WTC11 (cell line): ENCODE results near the gene TMEM87A. TPM values are rescaled to one million over a fixed set of nuclear protein-coding genes. Genes with fewer than 3 reads are reported as not detected.

Experiments
- ATAC-seq: fragments of 200-7000 bp; cut with Tn5 transposase; 2 replicates; pipeline ENCODE4 v1.10.0; 2021; ENCODE audit warnings: mild to moderate bottlenecking, moderate library complexity
- CTCF ChIA-PET: fragments of 300-600 bp; sonication (Branson Sonifier 250); formaldehyde crosslinking; loops from one replicate; lab custom pipeline; 2021; ENCODE audit warnings: antibody characterized with exemption; lab: Charles Lee
- POLR2A ChIA-PET: fragments of 350-600 bp; sonication (Branson Sonifier 250); formaldehyde crosslinking; loops from one replicate; lab custom pipeline; 2021; ENCODE audit warnings: antibody characterized with exemption; lab: Charles Lee
- DNase-seq: peaks from one replicate; pipeline ENCODE4 v3.0.0; 2021; ENCODE audit warnings: low spot score
- H3K27ac Mint-ChIP-seq: 2 replicates; pipeline ENCODE4 v1.8.0; 2021; ENCODE audit warnings: mixed read lengths
- H3K27me3 Mint-ChIP-seq: 2 replicates; pipeline ENCODE4 v1.8.0; 2021; ENCODE audit warnings: low read depth, mild to moderate bottlenecking, moderate library complexity, mixed read lengths
- H3K36me3 Mint-ChIP-seq: 2 replicates; pipeline ENCODE4 v1.8.0; 2021; ENCODE audit warnings: mixed read lengths
- H3K4me1 Mint-ChIP-seq: 2 replicates; pipeline ENCODE4 v1.8.0; 2022; ENCODE audit warnings: mixed read lengths
- H3K4me3 Mint-ChIP-seq: 2 replicates; pipeline ENCODE4 v1.8.0; 2021; ENCODE audit warnings: mild to moderate bottlenecking, moderate library complexity, mixed read lengths
- H3K9me3 Mint-ChIP-seq: 2 replicates; pipeline ENCODE4 v1.8.0; 2021; ENCODE audit warnings: mixed read lengths
- CREM ChIP-seq: sonication (generic); formaldehyde crosslinking; IDR thresholded peaks from 2 replicates; pipeline ENCODE4 v1.8.1; 2022; ENCODE audit warnings: mild to moderate bottlenecking, missing genetic modification reagents, moderate library complexity
- ETV6 ChIP-seq: sonication (generic); formaldehyde crosslinking; IDR thresholded peaks from 2 replicates; pipeline ENCODE4 v1.8.1; 2022; ENCODE audit warnings: mild to moderate bottlenecking, missing genetic modification reagents
- GRHL2 ChIP-seq: fragments of 250-450 bp; sonication (Bioruptor Pico); IDR thresholded peaks from 2 replicates; pipeline ENCODE4 v1.8.0; 2022; ENCODE audit warnings: mild to moderate bottlenecking, moderate library complexity; ENCODE audit not compliant: insufficient replicate concordance, severe bottlenecking
- GTF2I ChIP-seq: fragments of 250-450 bp; sonication (Bioruptor Pico); conservative IDR thresholded peaks from 2 replicates; pipeline ENCODE4 v1.4.0; 2021; ENCODE audit warnings: mild to moderate bottlenecking
- NFATC4 ChIP-seq: fragments of 250-450 bp; sonication (Bioruptor Pico); IDR thresholded peaks from 2 replicates; pipeline ENCODE4 v1.9.0; 2021; ENCODE audit warnings: mild to moderate bottlenecking
- NR2C2 ChIP-seq: sonication (generic); formaldehyde crosslinking; IDR thresholded peaks from 2 replicates; pipeline ENCODE4 v1.8.0; 2022; ENCODE audit warnings: mild to moderate bottlenecking, missing genetic modification reagents
- PRRX2 ChIP-seq: fragments of 250-450 bp; sonication (Bioruptor Pico); IDR thresholded peaks from 2 replicates; pipeline ENCODE4 v1.8.0; 2021; ENCODE audit warnings: mild to moderate bottlenecking
- SMAD4 ChIP-seq: sonication (generic); formaldehyde crosslinking; IDR thresholded peaks from 2 replicates; pipeline ENCODE4 v1.8.0; 2022; ENCODE audit warnings: mild to moderate bottlenecking, missing genetic modification reagents
- SP1 ChIP-seq: sonication (generic); formaldehyde crosslinking; conservative IDR thresholded peaks from 2 replicates; pipeline ENCODE4 v1.8.1; 2022; ENCODE audit warnings: missing genetic modification reagents
- TCF7 ChIP-seq: sonication (generic); formaldehyde crosslinking; IDR thresholded peaks from 2 replicates; pipeline ENCODE4 v1.8.0; 2022; ENCODE audit warnings: mild to moderate bottlenecking, low read depth, missing genetic modification reagents, moderate library complexity
- TEAD4 ChIP-seq: sonication (generic); formaldehyde crosslinking; IDR thresholded peaks from 2 replicates; pipeline ENCODE4 v1.8.0; 2022; ENCODE audit warnings: mild to moderate bottlenecking, missing genetic modification reagents
- TP53 ChIP-seq: sonication (generic); formaldehyde crosslinking; IDR thresholded peaks from 2 replicates; pipeline ENCODE4 v1.8.1; 2023; ENCODE audit warnings: mild to moderate bottlenecking, missing genetic modification reagents
- ZBTB21 ChIP-seq: sonication (generic); formaldehyde crosslinking; IDR thresholded peaks from 2 replicates; pipeline ENCODE4 v1.8.1; 2023; ENCODE audit warnings: mild to moderate bottlenecking, missing genetic modification reagents, borderline replicate concordance
- ZNF121 ChIP-seq: sonication (generic); formaldehyde crosslinking; IDR thresholded peaks from 2 replicates; pipeline ENCODE4 v1.8.0; 2023; ENCODE audit warnings: missing genetic modification reagents
- ZNF396 ChIP-seq: fragments of 250-450 bp; sonication (Bioruptor Pico); IDR thresholded peaks from 2 replicates; pipeline ENCODE4 v1.8.0; 2021; ENCODE audit warnings: mild to moderate bottlenecking, moderate library complexity, borderline replicate concordance
- ZNF416 ChIP-seq: fragments of 250-450 bp; sonication (Bioruptor Pico); IDR thresholded peaks from 2 replicates; pipeline ENCODE4 v1.9.0; 2021; ENCODE audit warnings: mild to moderate bottlenecking, inconsistent platforms
- total RNA-seq: library from RNA; stranded (reverse); gene quantifications from 3 replicates; pipeline ENCODE4 v1.2.3, GENCODE V29; 2021
- TF ChIP-seq, protein P1 (sequence below): sonication (generic); formaldehyde crosslinking; IDR thresholded peaks from 2 replicates; pipeline ENCODE4 v1.8.1; 2022; ENCODE audit warnings: mild to moderate bottlenecking, moderate library complexity, missing genetic modification reagents
- TF ChIP-seq, protein P2 (sequence below): sonication (generic); formaldehyde crosslinking; IDR thresholded peaks from 2 replicates; pipeline ENCODE4 v1.8.1; 2023; ENCODE audit warnings: mild to moderate bottlenecking, missing genetic modification reagents, moderate library complexity
- TF ChIP-seq, protein P3 (sequence below): sonication (generic); formaldehyde crosslinking; conservative IDR thresholded peaks from 2 replicates; pipeline ENCODE4 v1.8.1; 2022; ENCODE audit warnings: mild to moderate bottlenecking, missing genetic modification reagents
- TF ChIP-seq, protein P4 (sequence below): sonication (generic); formaldehyde crosslinking; IDR thresholded peaks from 2 replicates; pipeline ENCODE4 v1.8.1; 2023; ENCODE audit warnings: mild to moderate bottlenecking, missing genetic modification reagents
- TF ChIP-seq, protein P5 (sequence below): fragments of 250-450 bp; sonication (Bioruptor Pico); IDR thresholded peaks from 2 replicates; pipeline ENCODE4 v1.9.0; 2021; ENCODE audit warnings: moderate library complexity, mild to moderate bottlenecking, inconsistent platforms, borderline replicate concordance
- TF ChIP-seq, protein P6 (sequence below): sonication (generic); formaldehyde crosslinking; IDR thresholded peaks from 2 replicates; pipeline ENCODE4 v1.8.0; 2023; ENCODE audit warnings: missing genetic modification reagents

TMEM87A gene
- total RNA-seq, 1 experiment from 2014 or later, result 32.4 TPM

DNA sequence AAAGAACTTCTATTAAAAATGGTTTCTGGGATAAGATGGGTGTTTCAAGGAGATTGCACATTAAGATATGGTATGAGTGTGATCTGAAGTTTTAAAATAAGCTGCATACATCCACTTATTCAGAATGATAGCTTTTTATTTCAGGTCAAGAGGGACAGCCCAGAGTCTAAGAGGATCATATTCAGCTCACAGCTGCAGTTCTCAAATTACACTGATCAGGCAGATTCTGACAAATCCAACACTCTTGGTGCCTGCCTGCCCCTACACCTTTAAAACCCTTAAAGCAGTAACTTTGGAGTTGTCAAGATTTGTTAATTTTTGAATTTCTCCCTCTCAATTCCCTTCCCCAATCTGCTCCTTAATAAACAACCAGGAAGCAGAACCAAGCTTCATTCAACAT is 9.1 kb upstream of the TMEM87A start:
- CTCF ChIA-PET, result no interaction called here
- no peak for TF ChIP-seq SMAD4 (CRISPR knock-in tag)
- no peak for TF ChIP-seq NR2C2 (CRISPR knock-in tag)
- no peak for TF ChIP-seq ZNF121 (CRISPR knock-in tag)
- TF ChIP-seq PRRX2 (CRISPR knock-in tag), result no peak
- no peak for TF ChIP-seq TEAD4 (CRISPR knock-in tag)
- TF ChIP-seq, protein P1, sequence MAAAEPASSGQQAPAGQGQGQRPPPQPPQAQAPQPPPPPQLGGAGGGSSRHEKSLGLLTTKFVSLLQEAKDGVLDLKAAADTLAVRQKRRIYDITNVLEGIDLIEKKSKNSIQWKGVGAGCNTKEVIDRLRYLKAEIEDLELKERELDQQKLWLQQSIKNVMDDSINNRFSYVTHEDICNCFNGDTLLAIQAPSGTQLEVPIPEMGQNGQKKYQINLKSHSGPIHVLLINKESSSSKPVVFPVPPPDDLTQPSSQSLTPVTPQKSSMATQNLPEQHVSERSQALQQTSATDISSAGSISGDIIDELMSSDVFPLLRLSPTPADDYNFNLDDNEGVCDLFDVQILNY (CRISPR knock-in tag), result no peak
- no peak for TF ChIP-seq TCF7
- TF ChIP-seq GRHL2 (CRISPR knock-in tag), result no peak
- Mint-ChIP-seq H3K36me3 (peaks cover 2% of the 10 kb centered on the region; the same call in 1 of the 2 replicates), H3K27me3 (no peaks in the 10 kb centered on the region), H3K4me1 (no peaks in the 10 kb centered on the region), H3K27ac (no peak overlapping the region), H3K4me3 (no peak overlapping the region), H3K9me3 (no peaks in the 10 kb centered on the region)
- no peak for DNase-seq
- POLR2A ChIA-PET, result no interaction called here
- no peak for ATAC-seq

DNA sequence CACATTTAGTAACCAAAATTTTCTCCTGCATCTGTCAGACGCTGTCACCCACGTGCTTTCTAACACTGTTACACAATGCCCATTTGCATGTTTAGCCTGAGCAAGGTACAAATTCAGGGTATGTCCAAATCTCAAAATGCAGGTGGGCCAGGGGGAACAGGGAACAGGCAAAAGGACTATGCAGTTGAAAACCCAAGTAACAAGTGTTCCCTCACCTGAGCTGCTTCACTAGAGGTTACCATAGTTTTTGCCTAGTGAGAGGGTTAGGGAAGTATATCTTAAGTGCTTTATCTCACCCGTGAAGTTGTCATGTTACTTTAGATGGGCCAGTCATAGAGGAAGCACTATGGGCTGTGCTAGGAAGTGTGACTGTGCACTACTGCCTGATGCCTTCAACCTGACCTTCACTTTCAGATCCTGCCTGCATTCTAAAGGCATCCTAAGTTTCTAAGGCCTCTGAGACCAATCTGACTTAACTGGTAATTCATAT is 6.0 kb upstream of the TMEM87A start:
- CTCF ChIA-PET, result no interaction called here
- POLR2A ChIA-PET, result no interaction called here
- TF ChIP-seq, protein P2, sequence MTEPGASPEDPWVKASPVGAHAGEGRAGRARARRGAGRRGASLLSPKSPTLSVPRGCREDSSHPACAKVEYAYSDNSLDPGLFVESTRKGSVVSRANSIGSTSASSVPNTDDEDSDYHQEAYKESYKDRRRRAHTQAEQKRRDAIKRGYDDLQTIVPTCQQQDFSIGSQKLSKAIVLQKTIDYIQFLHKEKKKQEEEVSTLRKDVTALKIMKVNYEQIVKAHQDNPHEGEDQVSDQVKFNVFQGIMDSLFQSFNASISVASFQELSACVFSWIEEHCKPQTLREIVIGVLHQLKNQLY, result no peak
- no peak for TF ChIP-seq ZNF416 (CRISPR knock-in tag)
- no peak for DNase-seq
- no peaks in the 10 kb centered on the region for H3K9me3 Mint-ChIP-seq
- H3K27me3 Mint-ChIP-seq, result no peaks in the 10 kb centered on the region
- no peak for ATAC-seq
- peaks cover 19% of the 10 kb centered on the region for H3K4me1 Mint-ChIP-seq
- H3K4me3 Mint-ChIP-seq, result no peak overlapping the region
- H3K36me3 Mint-ChIP-seq, result peaks cover 2% of the 10 kb centered on the region; the same call in 1 of the 2 replicates
- H3K27ac Mint-ChIP-seq, result no peak overlapping the region; the same call in 1 of the 2 replicates

DNA sequence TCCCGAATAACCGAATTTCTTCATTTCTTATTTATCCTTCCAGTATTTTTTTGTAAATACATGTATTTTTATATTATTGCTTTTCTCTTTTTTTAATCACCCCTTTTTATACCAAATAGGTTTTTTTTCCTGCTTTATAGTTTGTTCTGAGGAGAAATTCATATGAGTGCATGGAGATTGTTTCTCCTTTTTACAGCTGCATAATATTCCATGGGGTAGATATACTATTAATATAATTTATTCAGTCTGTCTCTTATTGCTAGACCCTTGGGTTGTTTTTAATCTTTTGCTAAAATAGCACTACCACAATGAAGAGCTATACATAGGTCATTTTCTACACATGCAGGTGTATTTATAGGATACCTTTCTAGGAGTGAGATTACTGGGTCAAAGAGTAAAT is 3.5 kb upstream of the TMEM87A start:
- POLR2A ChIA-PET, result no interaction called here
- TF ChIP-seq ZNF396 (CRISPR knock-in tag), result no peak
- TF ChIP-seq, protein P3, sequence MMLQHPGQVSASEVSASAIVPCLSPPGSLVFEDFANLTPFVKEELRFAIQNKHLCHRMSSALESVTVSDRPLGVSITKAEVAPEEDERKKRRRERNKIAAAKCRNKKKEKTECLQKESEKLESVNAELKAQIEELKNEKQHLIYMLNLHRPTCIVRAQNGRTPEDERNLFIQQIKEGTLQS, result no peak
- TF ChIP-seq, protein P4, sequence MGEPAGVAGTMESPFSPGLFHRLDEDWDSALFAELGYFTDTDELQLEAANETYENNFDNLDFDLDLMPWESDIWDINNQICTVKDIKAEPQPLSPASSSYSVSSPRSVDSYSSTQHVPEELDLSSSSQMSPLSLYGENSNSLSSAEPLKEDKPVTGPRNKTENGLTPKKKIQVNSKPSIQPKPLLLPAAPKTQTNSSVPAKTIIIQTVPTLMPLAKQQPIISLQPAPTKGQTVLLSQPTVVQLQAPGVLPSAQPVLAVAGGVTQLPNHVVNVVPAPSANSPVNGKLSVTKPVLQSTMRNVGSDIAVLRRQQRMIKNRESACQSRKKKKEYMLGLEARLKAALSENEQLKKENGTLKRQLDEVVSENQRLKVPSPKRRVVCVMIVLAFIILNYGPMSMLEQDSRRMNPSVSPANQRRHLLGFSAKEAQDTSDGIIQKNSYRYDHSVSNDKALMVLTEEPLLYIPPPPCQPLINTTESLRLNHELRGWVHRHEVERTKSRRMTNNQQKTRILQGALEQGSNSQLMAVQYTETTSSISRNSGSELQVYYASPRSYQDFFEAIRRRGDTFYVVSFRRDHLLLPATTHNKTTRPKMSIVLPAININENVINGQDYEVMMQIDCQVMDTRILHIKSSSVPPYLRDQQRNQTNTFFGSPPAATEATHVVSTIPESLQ (CRISPR knock-in tag), result no peak
- TF ChIP-seq NFATC4 (CRISPR knock-in tag), result no peak
- no peak for TF ChIP-seq TP53 (CRISPR knock-in tag)
- TF ChIP-seq ETV6 (CRISPR knock-in tag), result no peak
- TF ChIP-seq ZBTB21 (CRISPR knock-in tag), result no peak
- TF ChIP-seq CREM, result no peak
- no peak for TF ChIP-seq SP1 (CRISPR knock-in tag)
- TF ChIP-seq, protein P5, sequence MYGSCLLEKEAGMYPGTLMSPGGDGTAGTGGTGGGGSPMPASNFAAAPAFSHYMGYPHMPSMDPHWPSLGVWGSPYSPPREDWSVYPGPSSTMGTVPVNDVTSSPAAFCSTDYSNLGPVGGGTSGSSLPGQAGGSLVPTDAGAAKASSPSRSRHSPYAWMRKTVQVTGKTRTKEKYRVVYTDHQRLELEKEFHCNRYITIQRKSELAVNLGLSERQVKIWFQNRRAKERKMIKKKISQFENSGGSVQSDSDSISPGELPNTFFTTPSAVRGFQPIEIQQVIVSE (CRISPR knock-in tag), result no peak
- TF ChIP-seq, protein P6, sequence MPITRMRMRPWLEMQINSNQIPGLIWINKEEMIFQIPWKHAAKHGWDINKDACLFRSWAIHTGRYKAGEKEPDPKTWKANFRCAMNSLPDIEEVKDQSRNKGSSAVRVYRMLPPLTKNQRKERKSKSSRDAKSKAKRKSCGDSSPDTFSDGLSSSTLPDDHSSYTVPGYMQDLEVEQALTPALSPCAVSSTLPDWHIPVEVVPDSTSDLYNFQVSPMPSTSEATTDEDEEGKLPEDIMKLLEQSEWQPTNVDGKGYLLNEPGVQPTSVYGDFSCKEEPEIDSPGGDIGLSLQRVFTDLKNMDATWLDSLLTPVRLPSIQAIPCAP, result no peak
- TF ChIP-seq GTF2I (CRISPR knock-in tag), result no peak
- Mint-ChIP-seq H3K9me3 (no peaks in the 10 kb centered on the region), H3K27ac (no peak overlapping the region), H3K36me3 (peaks cover 4% of the 10 kb centered on the region; the same call in 1 of the 2 replicates), H3K4me1 (peaks cover 32% of the 10 kb centered on the region), H3K4me3 (no peak overlapping the region), H3K27me3 (no peaks in the 10 kb centered on the region)
- CTCF ChIA-PET, result no interaction called here
- DNase-seq (no peak), ATAC-seq (no peak)
